ENCODE measurements around the gene GXYLT2. TPM values are rescaled to one million over a fixed set of nuclear protein-coding genes. Genes with fewer than 3 reads are reported as not detected.
A peak's percentile ranks its signal among the peaks of the same experiment; 100 is the strongest.

Gene GXYLT2
- total RNA-seq, 4 donors from 2014 or later = 1.3 to 74.1 (median 18.5) TPM

GRCh38 chr3:72860846-72861245 lies 27.0 kb upstream of the GXYLT2 start:
- Histone ChIP-seq H3K9me3 (no peaks in the 10 kb centered on the region), H3K27ac (no peak overlapping the region), H3K4me3 (no peak overlapping the region), H3K36me3 (no peaks in the 10 kb centered on the region), H3K27me3 (no peaks in the 10 kb centered on the region), H3K4me1 (no peaks in the 10 kb centered on the region)
- TF ChIP-seq CTCF (IDR thresholded peaks at IDR 0.05) (no peak), POLR2A (IDR thresholded peaks at IDR 0.05) (no peak)
- DNase-seq = no peak
- intact Hi-C loops (cut with DNase I; ENCODE audit: low total_unique reads) = no loop called here

GRCh38 chr3:72862314-72863090 lies 25.3 kb upstream of the GXYLT2 start:
- TF ChIP-seq POLR2A (IDR thresholded peaks at IDR 0.05) (no peak), CTCF (IDR thresholded peaks at IDR 0.05) (no peak)
- intact Hi-C loops (cut with DNase I; ENCODE audit: low total_unique reads) = no loop called here
- no peak overlapping the region for H3K27ac ChIP-seq
- no peaks in the 10 kb centered on the region for H3K36me3 ChIP-seq
- H3K4me1 ChIP-seq = no peaks in the 10 kb centered on the region
- H3K27me3 ChIP-seq = no peaks in the 10 kb centered on the region
- no peak for DNase-seq
- no peak overlapping the region for H3K4me3 ChIP-seq
- no peaks in the 10 kb centered on the region for H3K9me3 ChIP-seq

GRCh38 chr3:72872183-72872582 lies 15.7 kb upstream of the GXYLT2 start:
- no peaks in the 10 kb centered on the region for H3K27me3 ChIP-seq
- no peak for TF ChIP-seq POLR2A (IDR thresholded peaks at IDR 0.05)
- no peak for TF ChIP-seq CTCF (IDR thresholded peaks at IDR 0.05)
- no peaks in the 10 kb centered on the region for H3K36me3 ChIP-seq
- intact Hi-C loops (cut with DNase I; ENCODE audit: low total_unique reads) = no loop called here
- no peak overlapping the region for H3K4me3 ChIP-seq
- H3K4me1 ChIP-seq = no peaks in the 10 kb centered on the region
- no peak for DNase-seq
- H3K9me3 ChIP-seq = no peaks in the 10 kb centered on the region
- H3K27ac ChIP-seq = no peak overlapping the region

GRCh38 chr3:72887343-72887704 lies 522 bp upstream of the GXYLT2 start:
- Histone ChIP-seq H3K27me3 (peaks cover 0 to 3% of the 10 kb centered on the region in 2 donors), H3K36me3 (no peaks in the 10 kb centered on the region), H3K9me3 (no peaks in the 10 kb centered on the region), H3K27ac (peak overlapping the region; percentile 92), H3K4me3 (peak overlapping the region; percentile 35 to 48), H3K4me1 (peaks cover 0 to 4% of the 10 kb centered on the region in 2 donors)
- no peak for DNase-seq
- intact Hi-C loops (cut with DNase I; ENCODE audit: low total_unique reads) = no loop called here
- TF ChIP-seq CTCF (IDR thresholded peaks at IDR 0.05) (no peak), POLR2A (IDR thresholded peaks at IDR 0.05) (no peak)

- Histone ChIP-seq H3K4me1 (peaks cover 0 to 4% of the 10 kb centered on the region in 2 donors), H3K9me3 (no peaks in the 10 kb centered on the region), H3K27me3 (no peaks in the 10 kb centered on the region), H3K4me3 (peak overlapping the region; percentile 35 to 57), H3K36me3 (no peaks in the 10 kb centered on the region), H3K27ac (peak overlapping the region; percentile 92)
- TF ChIP-seq CTCF (IDR thresholded peaks at IDR 0.05) = no peak
- TF ChIP-seq POLR2A (IDR thresholded peaks at IDR 0.05) = no peak
- DNase-seq = peak; percentile 43 to 48
- intact Hi-C loops (cut with DNase I; ENCODE audit: low total_unique reads) = no loop called here
Observed at GRCh38 chr3:72888546-72889309, 882 bp downstream of the GXYLT2 start.

All from uterus (tissue), 4 donors.